ENCODE measurements around the gene CFAP221. TPM values are rescaled to one million over a fixed set of nuclear protein-coding genes. Genes with fewer than 3 reads are reported as not detected.
A peak's percentile ranks its signal among the peaks of the same experiment; 100 is the strongest.

CFAP221 gene
- total RNA-seq, 3 donors from 2014 or later (not counting 1 experiment from before 2014, with no cell fraction given), result not detected

DNA sequence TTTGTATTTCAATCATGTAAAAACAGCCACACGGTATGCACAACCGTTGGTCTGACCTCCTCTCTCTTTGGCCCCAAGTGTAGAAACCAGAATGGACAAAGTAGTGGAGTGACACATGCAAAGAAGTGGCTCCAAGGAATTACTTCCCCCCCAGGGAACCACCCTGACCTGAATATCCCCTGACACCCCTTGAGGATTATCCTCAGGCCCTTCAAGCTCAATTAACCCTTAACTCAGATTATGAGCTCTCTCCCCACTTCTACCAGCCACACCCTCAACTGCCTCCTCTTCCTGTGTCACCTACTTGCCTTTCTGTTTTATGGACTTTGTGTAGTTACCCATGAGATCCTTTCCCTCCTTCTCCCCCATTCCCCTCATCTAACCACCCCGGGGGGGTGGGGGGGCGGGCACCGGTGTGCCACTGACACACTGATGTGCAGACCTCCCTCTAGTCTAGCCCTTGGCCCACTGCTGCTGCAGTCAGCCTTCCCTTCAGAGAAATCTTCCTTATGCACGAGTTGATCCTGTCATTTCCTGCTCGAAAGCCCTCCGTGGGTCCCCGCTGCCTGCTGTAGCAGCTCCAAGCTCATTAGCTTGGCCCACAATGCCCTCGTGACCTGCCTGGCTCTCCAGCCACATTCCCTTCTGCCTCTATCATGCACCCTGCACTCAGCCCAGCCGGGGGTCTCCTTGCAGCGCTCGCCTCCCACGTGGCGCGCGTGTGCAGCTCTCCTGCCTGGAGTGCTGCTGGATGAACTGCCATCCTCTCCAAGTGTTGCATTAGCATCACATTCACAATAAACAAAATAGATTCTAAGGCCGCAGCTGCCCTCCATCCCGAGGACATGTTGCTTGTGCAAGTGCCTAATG is 94.7 kb downstream of the CFAP221 start:
- H3K9me3 Mint-ChIP-seq, result no peaks in the 10 kb centered on the region
- H3K27me3 Mint-ChIP-seq (ENCODE audit: low read depth in 2 of 2), result peaks cover 11 to 20% of the 10 kb centered on the region in 2 donors

DNA sequence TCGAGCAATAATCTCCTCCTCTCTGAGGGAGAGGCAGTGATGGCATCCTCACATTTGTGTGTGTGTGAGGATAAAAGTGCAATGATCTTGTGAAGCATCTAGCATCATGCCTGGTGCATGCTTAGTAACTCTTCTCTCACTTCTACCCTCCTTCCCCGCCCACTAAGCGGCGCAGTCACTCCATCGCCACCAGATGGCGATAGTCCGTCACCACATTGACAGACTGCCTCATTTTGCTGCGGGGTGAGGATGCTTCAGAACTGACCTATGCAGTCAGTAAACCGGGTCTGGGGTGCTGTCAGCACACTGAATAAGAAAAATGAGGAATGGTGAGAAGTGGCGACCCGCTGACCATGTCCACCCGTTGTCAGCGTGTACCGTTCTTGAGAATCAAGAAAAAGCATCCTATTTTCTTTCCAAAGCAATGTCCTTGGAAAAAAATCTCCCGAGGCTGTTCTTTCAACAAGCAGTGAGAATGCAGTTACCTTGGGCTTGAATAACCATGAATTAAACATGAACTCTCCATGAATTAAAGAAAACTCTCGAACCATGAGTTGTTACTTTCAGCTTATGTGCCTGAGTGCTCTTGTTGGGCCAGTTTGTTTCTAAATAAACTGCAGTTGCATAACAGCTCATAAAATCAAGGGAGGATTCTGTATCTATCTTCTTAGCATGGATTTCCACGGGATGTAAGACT is 97.5 kb downstream of the CFAP221 start:
- intact Hi-C loops (cut with micrococcal nuclease), result loop anchor here (2.0 to 10.0 kb wide), 3 partner anchors 533 to 1039 kb away; no protein-coding TSS in a partner anchor
- DNase-seq (peak; percentile 48 to 86), ATAC-seq (peak; percentile 87 to 99 (median 94))
- Histone ChIP-seq H3K27me3 (ENCODE audit: control insufficient read depth, insufficient read depth, low read length) (no peaks in the 10 kb centered on the region), H3K4me3 (ENCODE audit: low read length) (no peak overlapping the region), H3K9me3 (ENCODE audit: control insufficient read depth, insufficient read depth, low read length) (no peaks in the 10 kb centered on the region), H3K27ac (ENCODE audit: low read length) (no peak overlapping the region), H3K36me3 (ENCODE audit: control insufficient read depth, insufficient read depth, low read length) (no peaks in the 10 kb centered on the region), H3K4me1 (ENCODE audit: control insufficient read depth, insufficient read depth, low read length) (no peaks in the 10 kb centered on the region)
- H3K4me1 Mint-ChIP-seq, result no peaks in the 10 kb centered on the region
- H3K4me3 Mint-ChIP-seq, result no peak overlapping the region
- H3K27ac Mint-ChIP-seq, result no peak overlapping the region
- TF ChIP-seq, protein P1, sequence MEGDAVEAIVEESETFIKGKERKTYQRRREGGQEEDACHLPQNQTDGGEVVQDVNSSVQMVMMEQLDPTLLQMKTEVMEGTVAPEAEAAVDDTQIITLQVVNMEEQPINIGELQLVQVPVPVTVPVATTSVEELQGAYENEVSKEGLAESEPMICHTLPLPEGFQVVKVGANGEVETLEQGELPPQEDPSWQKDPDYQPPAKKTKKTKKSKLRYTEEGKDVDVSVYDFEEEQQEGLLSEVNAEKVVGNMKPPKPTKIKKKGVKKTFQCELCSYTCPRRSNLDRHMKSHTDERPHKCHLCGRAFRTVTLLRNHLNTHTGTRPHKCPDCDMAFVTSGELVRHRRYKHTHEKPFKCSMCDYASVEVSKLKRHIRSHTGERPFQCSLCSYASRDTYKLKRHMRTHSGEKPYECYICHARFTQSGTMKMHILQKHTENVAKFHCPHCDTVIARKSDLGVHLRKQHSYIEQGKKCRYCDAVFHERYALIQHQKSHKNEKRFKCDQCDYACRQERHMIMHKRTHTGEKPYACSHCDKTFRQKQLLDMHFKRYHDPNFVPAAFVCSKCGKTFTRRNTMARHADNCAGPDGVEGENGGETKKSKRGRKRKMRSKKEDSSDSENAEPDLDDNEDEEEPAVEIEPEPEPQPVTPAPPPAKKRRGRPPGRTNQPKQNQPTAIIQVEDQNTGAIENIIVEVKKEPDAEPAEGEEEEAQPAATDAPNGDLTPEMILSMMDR (IDR thresholded peaks at IDR 0.05), result peak; percentile 94
- no peaks in the 10 kb centered on the region for H3K36me3 Mint-ChIP-seq
- 16% methylated on average over 17 of the region's 17 CpGs for WGBS (ENCODE audit: insufficient coverage)
- H3K27me3 Mint-ChIP-seq (ENCODE audit: low read depth in 2 of 2), result peaks cover 18 to 28% of the 10 kb centered on the region in 2 donors
- no peaks in the 10 kb centered on the region for H3K9me3 Mint-ChIP-seq

More for the DNA sequence above, 94.7 kb downstream of the CFAP221 start:
- 71% methylated on average over 19 of the region's 19 CpGs for WGBS (ENCODE audit: insufficient coverage)
- H3K4me1 Mint-ChIP-seq, result no peaks in the 10 kb centered on the region
- intact Hi-C loops (cut with micrococcal nuclease), result no loop called here
- H3K36me3 ChIP-seq (ENCODE audit: control insufficient read depth, insufficient read depth, low read length), result no peaks in the 10 kb centered on the region
- no peak overlapping the region for H3K4me3 ChIP-seq (ENCODE audit: low read length)
- H3K27me3 ChIP-seq (ENCODE audit: control insufficient read depth, insufficient read depth, low read length), result no peaks in the 10 kb centered on the region
- TF ChIP-seq, protein P1 (IDR thresholded peaks at IDR 0.05), result no peak
- no peaks in the 10 kb centered on the region for H3K4me1 ChIP-seq (ENCODE audit: control insufficient read depth, insufficient read depth, low read length)
- no peak overlapping the region for H3K27ac ChIP-seq (ENCODE audit: low read length)
- no peak overlapping the region for H3K4me3 Mint-ChIP-seq
- H3K36me3 Mint-ChIP-seq, result no peaks in the 10 kb centered on the region
- ATAC-seq, result no peak
- H3K9me3 ChIP-seq (ENCODE audit: control insufficient read depth, insufficient read depth, low read length), result no peaks in the 10 kb centered on the region
- no peak for DNase-seq
- H3K27ac Mint-ChIP-seq, result no peak overlapping the region

DNA sequence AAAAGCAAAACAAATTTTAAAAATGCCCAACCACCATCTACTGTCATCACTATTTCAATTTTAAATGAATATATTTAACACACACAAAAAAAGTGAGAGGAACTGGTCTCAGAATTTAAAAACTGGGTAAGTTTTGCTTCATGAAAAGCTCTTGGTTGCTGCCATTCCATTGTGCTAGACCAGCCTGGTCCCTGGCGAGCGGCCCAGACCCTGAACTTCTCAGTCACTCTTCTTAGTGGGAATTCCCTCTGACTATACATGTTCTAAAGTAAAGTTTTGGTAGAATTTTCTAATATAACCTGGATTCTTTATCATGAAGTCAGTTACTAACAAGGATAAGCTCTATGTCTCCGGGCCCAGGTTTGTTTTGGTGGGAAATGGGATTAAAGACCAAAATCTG is 99.9 kb downstream of the CFAP221 start:
- TF ChIP-seq, protein P1 (IDR thresholded peaks at IDR 0.05), result no peak
- no peaks in the 10 kb centered on the region for H3K4me1 ChIP-seq (ENCODE audit: control insufficient read depth, insufficient read depth, low read length)
- Mint-ChIP-seq H3K9me3 (no peaks in the 10 kb centered on the region), H3K4me1 (no peaks in the 10 kb centered on the region), H3K27me3 (ENCODE audit: low read depth in 2 of 2) (peaks cover 23 to 41% of the 10 kb centered on the region in 2 donors), H3K27ac (no peak overlapping the region), H3K4me3 (no peak overlapping the region), H3K36me3 (no peaks in the 10 kb centered on the region)
- no peak overlapping the region for H3K4me3 ChIP-seq (ENCODE audit: low read length)
- intact Hi-C loops (cut with micrococcal nuclease), result loop anchor here (10.0 kb wide), 1 partner anchor 671 kb away; no protein-coding TSS in a partner anchor
- ATAC-seq (no peak), DNase-seq (no peak)
- no peaks in the 10 kb centered on the region for H3K9me3 ChIP-seq (ENCODE audit: control insufficient read depth, insufficient read depth, low read length)
- WGBS (ENCODE audit: insufficient coverage), result 92% methylated on average over 3 of the region's 3 CpGs
- H3K27ac ChIP-seq (ENCODE audit: low read length), result no peak overlapping the region
- H3K36me3 ChIP-seq (ENCODE audit: control insufficient read depth, insufficient read depth, low read length), result no peaks in the 10 kb centered on the region
- no peaks in the 10 kb centered on the region for H3K27me3 ChIP-seq (ENCODE audit: control insufficient read depth, insufficient read depth, low read length)

All from natural killer cell (primary cell).